GM19351 (cell line): ENCODE measurements around the gene CISH.
A peak's percentile ranks its signal among the peaks of the same experiment; 100 is the strongest.

Experiments used
- ATAC-seq: cut with Tn5 transposase; IDR thresholded peaks from one replicate; pipeline ENCODE4 v1.9.1; 2021; ENCODE audit warnings: mild to moderate bottlenecking, moderate library complexity; ENCODE audit not compliant: unreplicated experiment

Gene CISH

GRCh38 chr3:50573566-50574443 lies 37.8 kb downstream of the CISH start:
- ATAC-seq: no peak

- ATAC-seq: no peak
Measured at GRCh38 chr3:50572801-50573371, 38.7 kb downstream of the CISH start.

GRCh38 chr3:50572158-50572557 lies 39.4 kb downstream of the CISH start:
- ATAC-seq: peak; percentile 27

GRCh38 chr3:50571486-50571885 lies 40.1 kb downstream of the CISH start:
- no peak for ATAC-seq

GRCh38 chr3:50570508-50571279 lies 40.9 kb downstream of the CISH start:
- no peak for ATAC-seq

- ATAC-seq: peak; percentile 59
Measured at GRCh38 chr3:50568947-50569749, 42.4 kb downstream of the CISH start, which contains the start of gene HEMK1. HEMK1 (plus strand) TSS chr3:50569522; CDS start chr3:50571105, 1,583 bp downstream.

- peak; percentile 81 for ATAC-seq
Measured at GRCh38 chr3:50567386-50568167, 44.0 kb downstream of the CISH start, which contains the start of gene C3orf18. C3orf18 (minus strand) TSS chr3:50567747; CDS start chr3:50565699, 2,048 bp downstream.

- ATAC-seq: no peak
Measured at GRCh38 chr3:50567011-50567385, 44.6 kb downstream of the CISH start.

GRCh38 chr3:50564321-50564720 lies 47.3 kb downstream of the CISH start:
- ATAC-seq: no peak

GRCh38 chr3:50563867-50564266 lies 47.7 kb downstream of the CISH start:
- ATAC-seq: no peak

- no peak for ATAC-seq
Measured at GRCh38 chr3:50562861-50563260, 48.7 kb downstream of the CISH start.

- no peak for ATAC-seq
Measured at GRCh38 chr3:50559702-50560101, 51.9 kb downstream of the CISH start.

GRCh38 chr3:50557915-50558314 lies 53.7 kb downstream of the CISH start:
- ATAC-seq: no peak

- no peak for ATAC-seq
Measured at GRCh38 chr3:50557106-50557505, 54.5 kb downstream of the CISH start.
